GM18907 (cell line): ENCODE results near the gene ZDHHC9.

Source experiments
- ATAC-seq: cut with Tn5 transposase; IDR thresholded peaks from one replicate; pipeline ENCODE4 v1.9.1; 2021; ENCODE audit warnings: mild to moderate bottlenecking, moderate library complexity; ENCODE audit not compliant: unreplicated experiment

Gene ZDHHC9

GRCh38 chrX:129787336-129788055 is 56.2 kb downstream of the ZDHHC9 start:
- no peak for ATAC-seq

- ATAC-seq = peak; percentile 81
Measured at GRCh38 chrX:129786210-129786651, 57.5 kb downstream of the ZDHHC9 start.

- ATAC-seq = no peak
Measured at GRCh38 chrX:129785160-129785947, 58.3 kb downstream of the ZDHHC9 start.

- no peak for ATAC-seq
Measured at GRCh38 chrX:129784371-129784770, 59.3 kb downstream of the ZDHHC9 start.

GRCh38 chrX:129783291-129783713 is 60.4 kb downstream of the ZDHHC9 start:
- ATAC-seq = no peak

- no peak for ATAC-seq
Measured at GRCh38 chrX:129782706-129783105, 61.0 kb downstream of the ZDHHC9 start.

- peak; percentile 0 for ATAC-seq
Measured at GRCh38 chrX:129781680-129782495, 61.8 kb downstream of the ZDHHC9 start.

GRCh38 chrX:129781134-129781672 is 62.5 kb downstream of the ZDHHC9 start:
- peak; percentile 75 for ATAC-seq

GRCh38 chrX:129780441-129781105 is 63.1 kb downstream of the ZDHHC9 start:
- ATAC-seq = no peak

- peak; percentile 35 for ATAC-seq
Measured at GRCh38 chrX:129779747-129780146, 63.9 kb downstream of the ZDHHC9 start, which contains the start of gene SASH3. TSS of gene SASH3 (plus strand) at chrX:129779949. CDS start at chrX:129780098, 149 bp downstream.

GRCh38 chrX:129779086-129779672 is 64.5 kb downstream of the ZDHHC9 start:
- ATAC-seq = no peak

GRCh38 chrX:129777218-129778030 is 66.3 kb downstream of the ZDHHC9 start:
- ATAC-seq = peak; percentile 26

GRCh38 chrX:129773649-129774458 is 69.8 kb downstream of the ZDHHC9 start:
- ATAC-seq = no peak

GRCh38 chrX:129772796-129773431 is 70.8 kb downstream of the ZDHHC9 start:
- peak; percentile 81 for ATAC-seq

GRCh38 chrX:129771266-129771995 is 72.3 kb downstream of the ZDHHC9 start:
- ATAC-seq = no peak

- peak; percentile 34 for ATAC-seq
Measured at GRCh38 chrX:129769467-129770154, 74.1 kb downstream of the ZDHHC9 start.
